Inflammatory macrophage treated with lipopolysaccharide for 4 hours (primary cell): ENCODE measurements around the gene TEAD1.
"Not testable (repeated sequence)": the region's sequence is repeated elsewhere in the genome, so short reads cannot be mapped to it uniquely, and the experiment has no call there.

Experiments
- DNase-seq: peaks from one replicate; pipeline ENCODE4 v3.0.0-alpha.2; 2020

The TEAD1 gene

DNA sequence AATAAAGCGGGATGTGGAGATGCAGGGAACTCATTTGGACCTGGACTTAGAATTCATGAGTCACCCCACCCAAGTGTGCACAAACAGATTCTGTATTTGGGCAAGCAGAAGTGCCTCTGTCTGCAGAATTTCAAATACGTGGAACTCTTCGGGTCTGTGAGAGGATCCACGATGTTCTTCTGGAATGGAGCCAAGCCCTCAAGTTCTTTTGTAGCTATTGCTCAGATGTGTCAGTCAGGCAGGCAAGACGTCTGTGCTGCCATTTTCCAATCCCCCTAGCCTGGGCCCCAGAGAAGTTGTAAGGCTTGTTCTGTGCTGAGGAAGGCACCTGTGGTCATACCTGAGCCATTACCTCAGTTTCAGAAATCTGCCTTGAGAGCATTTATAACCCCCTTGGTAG lies 202.1 kb downstream of the TEAD1 start:
- DNase-seq = no peak

DNA sequence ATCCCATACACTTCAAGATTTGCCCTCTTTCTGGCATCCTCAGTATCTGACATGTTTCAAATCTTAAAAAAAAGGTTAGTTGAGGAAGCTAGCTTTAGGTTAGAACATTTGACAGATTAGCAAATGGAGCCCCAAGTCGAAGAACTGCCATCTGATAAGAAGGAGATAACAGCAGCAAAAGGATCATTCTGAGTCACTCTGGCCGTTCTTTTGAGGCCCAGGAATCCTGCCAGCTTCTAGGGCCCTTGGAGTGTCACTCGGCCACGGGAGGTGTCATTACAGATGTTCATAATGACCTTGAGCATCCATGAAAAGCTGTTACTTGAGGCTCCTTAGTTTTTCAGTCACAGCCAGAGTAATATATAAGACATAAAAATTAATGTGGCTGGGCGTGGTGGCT lies 202.8 kb downstream of the TEAD1 start:
- no peak for DNase-seq

DNA sequence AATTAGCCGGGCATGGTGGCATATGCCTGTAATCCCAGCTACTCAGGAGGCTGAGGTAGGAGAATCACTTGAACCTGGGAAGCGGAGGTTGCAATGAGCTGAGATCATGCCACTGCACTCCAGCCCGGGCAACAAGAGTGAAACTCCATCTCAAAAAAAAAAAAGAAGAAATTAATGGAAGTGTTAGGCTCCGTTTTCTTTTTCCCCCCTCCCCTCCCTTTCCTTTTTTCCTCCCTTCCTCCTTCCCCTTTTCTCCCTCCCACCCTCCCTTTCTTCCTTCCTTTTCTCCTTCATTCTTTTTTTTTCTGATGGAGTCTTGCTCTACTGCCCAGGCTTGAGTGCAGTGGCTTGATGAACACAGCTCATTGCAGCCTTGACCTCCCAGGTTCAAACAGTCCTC lies 203.3 kb downstream of the TEAD1 start:
- not testable (repeated sequence) for DNase-seq

DNA sequence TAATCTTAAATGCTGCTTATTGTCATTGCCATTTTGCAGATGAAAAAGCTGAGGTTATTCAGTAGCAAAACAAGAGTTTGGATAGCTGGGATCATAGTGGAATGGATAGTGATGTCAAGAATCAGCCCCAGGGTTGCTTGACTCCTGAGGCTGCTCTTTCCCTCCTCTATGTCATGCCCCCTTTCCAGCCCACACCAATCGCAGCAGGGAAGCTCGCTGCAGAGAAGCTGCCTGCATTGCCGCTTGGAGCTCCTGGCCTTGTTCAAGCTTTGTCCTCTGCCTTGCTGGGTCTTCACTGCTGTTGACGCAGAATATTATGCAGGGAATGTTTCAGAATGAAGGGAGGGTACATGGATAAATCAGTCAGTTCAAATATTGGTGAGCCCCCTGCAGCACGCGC lies 206.1 kb downstream of the TEAD1 start:
- no peak for DNase-seq

DNA sequence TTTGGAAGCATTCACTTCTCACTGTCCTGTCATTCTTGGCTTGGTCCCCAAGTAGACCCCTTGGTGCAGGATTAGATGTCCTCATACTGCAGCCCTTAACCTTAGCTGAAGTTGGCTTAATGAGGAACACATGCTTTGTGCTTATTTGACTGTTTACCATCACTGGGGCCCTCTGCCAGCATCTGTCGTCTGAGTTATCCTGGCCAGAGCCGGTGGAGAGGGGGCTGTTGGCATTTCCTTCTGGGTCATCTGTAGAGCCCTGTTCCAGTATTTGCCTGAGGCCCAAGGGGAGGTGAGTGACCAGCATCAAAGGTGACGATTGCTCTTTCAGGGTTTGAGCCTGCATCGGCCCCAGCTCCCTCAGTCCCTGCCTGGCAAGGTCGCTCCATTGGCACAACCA lies 208.4 kb downstream of the TEAD1 start:
- no peak for DNase-seq

DNA sequence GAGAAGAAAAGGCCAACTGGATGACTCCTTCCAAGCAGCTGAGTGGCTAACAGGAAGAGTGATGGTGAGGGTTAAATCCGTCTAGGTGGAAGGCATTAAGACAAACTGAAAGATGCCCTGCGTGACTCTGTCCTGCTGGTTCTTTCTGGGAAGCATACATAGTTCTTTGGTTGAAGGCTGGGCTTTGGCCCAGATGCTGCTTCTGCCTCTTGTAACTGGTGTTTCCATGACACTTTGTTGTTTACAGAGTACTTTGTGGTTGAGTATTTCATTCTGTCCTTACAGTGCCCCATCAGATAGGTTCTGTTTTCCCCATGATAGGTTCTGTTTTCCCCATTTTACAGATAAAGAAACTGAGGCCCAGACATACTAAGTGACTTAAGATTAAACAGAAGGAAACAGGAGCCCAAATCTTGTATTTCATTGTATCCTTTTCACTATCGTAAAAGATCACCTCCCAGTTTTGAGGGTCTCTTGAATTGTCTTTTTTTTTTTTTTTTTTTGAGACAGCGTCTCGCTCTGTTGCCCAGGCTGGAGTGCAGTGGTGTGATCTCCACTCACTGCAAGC lies 210.6 kb downstream of the TEAD1 start:
- DNase-seq = no peak

DNA sequence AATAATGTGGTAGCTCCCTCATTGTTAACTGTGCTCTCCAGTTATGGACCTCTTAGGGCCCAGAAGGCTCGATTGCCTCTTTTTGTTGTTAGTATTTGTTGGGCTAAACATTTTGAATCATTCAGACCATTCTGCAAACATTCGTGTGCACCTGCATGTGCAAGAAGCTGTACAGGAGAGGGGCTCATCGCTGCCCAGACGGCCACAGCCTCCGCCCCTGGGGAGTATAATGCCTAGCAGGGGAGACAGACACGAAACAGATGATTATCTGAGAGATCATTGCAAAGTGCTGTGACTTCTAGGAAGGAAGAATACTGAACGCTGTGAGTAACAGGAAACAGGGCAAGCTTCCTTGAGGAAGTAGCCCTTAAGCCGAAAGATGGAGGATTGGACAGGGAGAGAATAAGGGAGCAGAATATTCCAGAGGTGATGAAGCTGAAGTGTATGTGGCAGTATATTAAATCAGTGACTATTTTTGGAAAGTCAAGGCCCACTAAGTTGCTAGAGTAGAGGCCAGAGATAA lies 211.6 kb downstream of the TEAD1 start:
- no peak for DNase-seq

DNA sequence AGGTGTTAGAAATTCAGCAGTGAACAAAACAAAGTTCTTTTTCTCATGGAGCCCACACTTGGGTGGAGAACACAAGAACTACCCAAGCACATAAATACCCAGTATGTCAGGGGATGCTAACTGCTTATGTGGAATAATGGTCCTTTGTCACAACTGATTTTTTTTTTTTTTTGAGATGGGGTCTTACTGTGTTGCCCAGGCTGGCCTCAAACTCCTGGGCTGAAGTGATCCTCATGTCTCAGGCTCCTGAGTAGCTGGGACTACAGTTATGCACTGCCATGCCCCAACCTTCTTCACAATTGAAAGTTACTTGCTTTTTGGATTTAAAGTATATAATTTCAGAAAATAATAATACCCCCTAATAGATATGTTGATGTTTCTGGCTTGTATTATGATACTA lies 212.3 kb downstream of the TEAD1 start:
- DNase-seq = no peak

DNA sequence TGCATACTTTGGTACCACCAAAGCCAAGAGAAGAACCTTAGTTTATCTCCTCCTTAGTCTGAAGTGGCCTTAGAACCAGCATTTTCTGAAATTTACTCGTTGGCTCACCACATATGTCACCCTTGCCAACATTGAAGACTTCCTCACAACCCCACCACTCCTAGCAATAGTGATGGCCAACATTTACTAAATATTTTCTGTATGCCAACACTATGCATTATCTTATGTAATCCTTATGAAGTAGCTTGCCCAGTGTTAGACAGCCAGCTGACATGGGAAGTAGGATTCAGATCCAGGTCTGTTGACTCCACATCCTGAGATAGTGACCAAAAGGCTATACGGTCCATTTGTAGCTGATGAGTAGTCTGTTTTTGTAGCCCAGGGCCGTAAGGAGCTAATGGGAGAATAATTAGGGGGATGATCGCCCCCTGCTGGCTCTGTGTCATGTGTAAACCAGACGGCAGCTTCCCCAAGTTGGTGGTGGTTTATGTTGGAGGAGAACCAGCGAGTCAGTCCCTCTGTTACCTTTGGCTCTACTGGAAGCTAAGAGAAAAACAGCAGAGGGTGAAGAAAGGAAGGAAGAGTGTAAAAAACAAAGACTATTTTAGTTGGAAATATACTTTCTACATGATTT lies 214.4 kb downstream of the TEAD1 start:
- peak; percentile 69 for DNase-seq

DNA sequence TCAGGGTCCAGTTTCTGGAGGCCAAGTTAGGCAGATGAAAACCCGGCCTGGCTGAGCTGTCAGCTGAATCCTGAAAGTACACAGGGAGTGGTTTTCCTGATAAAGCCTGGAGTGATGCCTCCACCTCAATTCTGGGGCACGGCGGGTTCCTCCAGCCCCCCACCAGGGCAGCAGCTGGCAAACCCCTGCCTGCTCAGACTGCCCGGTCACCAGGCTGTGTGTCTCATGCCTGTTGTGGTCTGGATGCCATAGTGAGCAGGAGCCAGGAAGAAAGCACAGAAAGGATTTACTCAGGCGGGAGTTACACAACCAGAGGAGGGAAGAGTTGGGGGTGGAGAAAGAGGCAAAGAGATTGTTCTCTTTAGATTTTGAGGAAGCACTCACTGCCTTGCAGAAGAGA lies 215.0 kb downstream of the TEAD1 start:
- DNase-seq = peak; percentile 89

DNA sequence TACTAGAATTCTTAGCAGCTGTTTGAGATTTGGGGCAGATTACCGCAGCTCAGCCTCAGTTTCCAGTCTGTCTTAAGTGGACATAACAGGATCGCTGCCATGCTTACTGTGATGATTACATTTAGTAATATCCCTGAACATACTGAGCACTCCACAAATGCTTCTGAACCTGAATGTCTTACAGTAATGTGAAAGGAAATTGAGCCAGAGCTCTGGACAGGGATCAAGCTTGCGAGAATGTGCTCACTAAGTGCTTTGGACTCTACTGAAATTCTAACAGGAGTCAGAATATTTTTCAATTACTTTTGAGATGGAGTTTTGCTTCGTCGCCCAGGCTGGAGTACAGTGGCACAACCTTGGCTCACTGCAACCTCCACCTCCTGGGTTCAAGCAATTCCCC lies 216.3 kb downstream of the TEAD1 start:
- DNase-seq = no peak

DNA sequence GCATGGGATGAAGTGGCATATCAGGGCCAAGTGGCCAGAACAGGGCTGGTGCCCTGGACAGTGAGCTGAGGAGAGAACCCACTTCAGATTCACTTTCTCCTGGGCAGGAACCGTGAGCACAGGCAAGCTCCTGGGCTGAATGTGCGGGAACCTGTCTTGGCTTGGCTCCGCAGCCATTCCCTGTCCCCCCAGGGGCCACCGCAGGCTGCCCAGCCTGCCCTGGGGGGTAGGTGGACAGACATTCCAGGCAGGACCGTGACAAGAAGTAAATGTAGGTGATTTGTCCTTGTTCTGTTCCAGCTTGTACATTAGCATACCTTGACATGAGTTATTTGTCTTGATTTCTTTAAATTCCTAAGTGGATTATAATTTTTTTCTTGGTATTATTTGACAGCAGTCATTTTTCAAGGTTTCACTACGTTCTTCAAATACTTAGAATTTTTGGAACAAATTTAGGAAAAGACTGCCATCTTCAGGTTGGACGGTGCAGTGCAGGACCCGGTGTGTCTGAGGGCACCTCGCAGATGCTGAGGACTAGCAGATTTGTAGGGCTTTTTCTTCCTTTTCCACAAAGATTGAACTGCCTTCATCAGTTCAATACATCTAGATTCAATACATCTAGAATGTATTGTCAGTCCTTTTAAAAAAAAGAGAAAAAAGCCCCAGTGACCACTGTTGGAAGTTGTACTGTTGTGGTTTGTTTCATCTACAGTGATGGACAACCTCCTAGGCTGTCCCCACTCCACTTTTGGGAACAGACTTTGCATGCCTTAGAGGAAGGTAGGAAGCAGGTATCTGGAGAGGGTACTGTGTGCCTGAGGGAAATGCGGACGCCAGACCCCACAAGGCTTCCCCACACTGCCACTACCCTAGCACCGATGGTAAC lies 219.8 kb downstream of the TEAD1 start:
- peak; percentile 63 for DNase-seq

DNA sequence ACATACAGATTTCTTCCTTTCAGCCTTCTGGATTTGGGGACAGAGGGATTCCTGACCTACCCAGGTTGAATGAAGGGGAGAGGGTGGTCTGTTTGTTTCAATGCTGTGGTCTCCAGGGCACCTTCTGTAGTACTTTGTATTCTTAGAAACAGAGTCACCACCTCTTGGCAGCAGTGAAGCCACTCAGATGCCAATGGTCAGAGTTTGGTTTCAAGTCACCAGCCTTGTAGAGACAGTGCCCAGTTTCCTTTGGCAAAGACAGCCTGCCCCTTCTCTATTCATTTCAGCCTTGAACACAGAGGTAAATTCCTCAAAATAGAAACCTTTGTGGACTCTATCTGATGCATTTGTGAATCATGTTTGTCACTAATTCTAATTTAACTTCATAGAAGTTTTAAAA lies 223.2 kb downstream of the TEAD1 start:
- no peak for DNase-seq

DNA sequence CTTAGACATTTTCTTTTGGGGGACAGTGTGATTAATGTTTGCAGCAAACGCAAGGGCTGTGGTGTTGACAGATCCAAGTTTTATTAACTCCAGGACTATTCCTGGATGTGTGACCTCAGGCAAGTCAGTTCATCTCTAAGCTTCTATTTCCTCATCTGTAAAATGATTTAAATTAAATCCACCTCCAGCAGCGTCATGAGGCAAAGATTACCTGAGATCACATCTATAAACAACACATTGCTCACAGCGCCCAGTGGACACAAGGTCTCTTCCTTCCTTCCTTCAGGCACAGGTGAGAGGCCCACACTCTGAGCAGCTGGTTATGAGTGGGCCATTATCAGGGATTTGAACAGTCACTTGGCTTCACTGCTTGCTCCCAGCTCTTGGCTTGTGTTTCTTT lies 223.6 kb downstream of the TEAD1 start:
- DNase-seq = no peak

DNA sequence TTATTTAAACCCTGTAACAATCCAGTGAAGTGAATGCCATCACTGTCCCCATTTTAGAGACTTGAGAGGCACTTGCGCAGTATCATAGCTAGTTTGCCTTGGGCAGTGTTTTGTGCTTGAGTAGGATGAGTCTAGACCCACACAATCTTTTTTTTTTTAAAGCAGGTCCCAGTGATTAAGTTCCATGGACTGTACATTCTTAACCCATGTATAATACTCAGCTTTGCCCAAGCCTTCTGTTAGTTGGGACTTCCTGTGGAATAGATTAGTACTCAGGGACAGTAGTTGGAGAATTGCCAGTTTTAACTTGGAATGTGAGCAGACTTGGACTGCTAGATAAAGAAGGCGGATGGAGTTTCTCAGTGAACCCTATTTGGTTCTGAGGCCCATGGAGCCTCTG lies 226.3 kb downstream of the TEAD1 start:
- DNase-seq = no peak

DNA sequence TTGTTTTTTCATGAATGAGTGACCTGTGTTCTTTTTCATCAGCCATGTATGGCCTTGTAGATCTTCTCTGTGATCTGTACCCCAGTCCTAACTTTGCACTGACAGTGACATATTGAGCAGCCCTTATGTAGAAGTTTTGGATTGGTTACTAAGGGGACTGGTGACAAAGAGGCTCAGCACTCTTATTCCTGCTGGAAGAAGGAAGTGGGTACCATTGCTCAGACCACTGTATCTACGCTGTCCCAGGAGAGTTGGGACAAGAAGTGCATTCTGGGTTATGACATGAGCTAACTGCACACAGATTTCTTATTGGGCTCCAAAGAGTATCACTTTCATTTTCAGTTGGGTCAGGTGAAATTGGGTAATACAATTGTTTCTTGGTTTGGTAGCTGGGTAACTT lies 227.1 kb downstream of the TEAD1 start:
- DNase-seq = peak; percentile 40

DNA sequence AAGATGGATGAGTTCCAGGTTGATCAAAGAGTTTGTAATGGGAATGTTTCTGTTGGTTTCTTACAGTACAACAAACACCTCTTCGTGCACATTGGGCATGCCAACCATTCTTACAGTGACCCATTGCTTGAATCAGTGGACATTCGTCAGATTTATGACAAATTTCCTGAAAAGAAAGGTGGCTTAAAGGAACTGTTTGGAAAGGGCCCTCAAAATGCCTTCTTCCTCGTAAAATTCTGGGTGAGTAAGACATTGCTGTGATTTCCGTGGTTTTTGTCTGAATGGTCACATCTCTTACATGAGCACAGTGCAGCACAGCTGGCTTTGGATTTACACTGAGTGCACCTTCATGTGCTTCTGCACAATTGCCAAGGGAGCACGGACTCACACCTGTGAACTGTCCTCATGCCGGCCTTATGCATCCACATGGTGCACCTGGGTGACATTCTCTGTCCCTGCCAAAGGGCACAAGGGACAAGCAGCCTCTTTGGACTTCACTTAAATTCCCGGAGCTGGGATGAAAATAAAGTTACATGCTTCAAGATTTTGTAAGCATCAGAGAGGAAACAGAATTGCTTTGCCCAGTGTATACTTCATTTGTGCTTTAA lies 227.8 kb downstream of the TEAD1 start:
- no peak for DNase-seq

DNA sequence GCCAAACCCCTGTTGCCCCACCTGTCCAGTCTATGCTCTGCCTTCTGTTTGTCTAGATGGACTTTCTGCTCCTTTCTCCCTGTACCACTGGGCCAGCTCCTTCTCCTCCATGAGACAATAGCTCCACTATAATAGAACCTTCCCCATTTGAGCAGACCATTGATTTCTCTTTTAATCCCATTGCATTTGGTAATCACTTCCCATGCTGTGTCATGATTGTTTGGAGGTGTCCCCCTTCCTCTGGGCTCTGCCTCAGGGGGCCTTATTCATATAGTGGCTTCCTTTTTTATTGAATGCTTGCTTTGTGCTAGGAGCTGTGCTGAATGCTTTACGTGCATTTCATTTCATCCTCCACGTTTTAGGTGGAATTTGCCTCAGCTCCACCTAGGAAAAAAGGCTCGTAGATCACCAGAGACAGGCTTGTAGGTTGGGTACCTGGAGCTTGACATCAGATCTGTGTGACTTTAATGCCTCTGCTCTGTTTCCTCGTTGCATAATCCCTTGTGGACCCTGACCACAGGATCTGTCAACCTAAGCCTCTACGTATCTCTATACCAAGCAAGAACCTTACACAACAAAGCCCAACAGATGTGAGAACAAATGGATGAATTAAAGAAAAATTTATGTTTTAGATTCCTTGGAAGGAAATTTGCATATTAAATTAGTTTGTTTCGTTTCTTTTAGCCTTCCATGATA lies 228.7 kb downstream of the TEAD1 start:
- no peak for DNase-seq

DNA sequence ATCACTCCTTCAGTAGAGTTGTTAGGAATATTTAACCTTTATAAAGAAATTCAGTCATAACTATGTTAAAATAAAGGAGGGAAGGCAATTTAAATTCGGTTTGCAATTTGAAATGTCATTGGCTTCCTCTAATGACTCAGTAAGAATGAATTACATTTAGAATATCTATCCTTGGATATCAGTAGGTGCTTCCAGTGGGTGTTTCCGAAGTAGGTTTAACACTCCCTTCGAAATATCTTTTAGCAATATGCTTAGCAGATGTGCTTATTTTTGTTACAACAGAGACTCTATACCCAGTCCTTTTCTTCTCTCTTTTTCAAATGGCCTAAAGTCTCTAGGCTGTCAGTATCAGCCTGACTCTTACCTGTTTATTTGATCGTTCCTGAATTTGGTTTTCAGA lies 231.2 kb downstream of the TEAD1 start:
- DNase-seq = no peak

DNA sequence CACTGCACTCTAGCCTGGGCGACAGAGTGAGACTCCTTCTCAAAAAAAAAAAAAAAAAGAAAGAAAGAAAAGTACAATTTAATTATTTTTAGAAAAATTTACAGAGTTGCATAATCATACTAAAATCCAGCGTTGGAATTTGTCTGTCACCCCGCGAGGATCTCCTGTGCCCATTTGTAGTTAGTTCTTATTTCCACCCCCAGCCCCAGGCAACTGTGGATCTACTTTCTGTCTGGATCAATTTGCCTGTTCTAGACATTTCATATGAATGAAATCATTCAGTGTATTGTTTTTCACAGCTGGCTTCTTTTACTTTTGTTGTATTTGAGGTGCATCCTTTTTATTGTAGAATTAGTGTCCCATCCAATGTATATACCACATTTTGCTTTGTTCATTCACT lies 232.3 kb downstream of the TEAD1 start:
- DNase-seq = no peak

DNA sequence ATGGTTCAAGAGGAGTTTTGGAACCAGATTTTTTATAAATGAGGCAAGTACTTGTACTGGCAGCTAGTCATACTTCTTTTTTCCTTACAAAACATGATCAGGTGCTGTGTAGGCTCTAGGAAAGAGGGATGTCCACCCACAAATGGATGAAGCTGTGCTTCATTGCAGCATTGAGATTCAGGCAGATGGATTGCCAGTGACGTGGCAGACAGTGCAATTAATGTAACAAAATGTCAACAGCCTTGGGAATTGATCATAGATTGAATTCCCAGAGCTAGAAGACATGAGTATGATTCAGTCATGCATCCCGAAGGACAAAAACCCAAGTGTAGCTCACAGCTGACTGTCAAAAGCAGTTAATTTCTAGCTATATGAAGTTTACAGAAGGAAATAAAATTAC lies 235.7 kb downstream of the TEAD1 start:
- no peak for DNase-seq

DNA sequence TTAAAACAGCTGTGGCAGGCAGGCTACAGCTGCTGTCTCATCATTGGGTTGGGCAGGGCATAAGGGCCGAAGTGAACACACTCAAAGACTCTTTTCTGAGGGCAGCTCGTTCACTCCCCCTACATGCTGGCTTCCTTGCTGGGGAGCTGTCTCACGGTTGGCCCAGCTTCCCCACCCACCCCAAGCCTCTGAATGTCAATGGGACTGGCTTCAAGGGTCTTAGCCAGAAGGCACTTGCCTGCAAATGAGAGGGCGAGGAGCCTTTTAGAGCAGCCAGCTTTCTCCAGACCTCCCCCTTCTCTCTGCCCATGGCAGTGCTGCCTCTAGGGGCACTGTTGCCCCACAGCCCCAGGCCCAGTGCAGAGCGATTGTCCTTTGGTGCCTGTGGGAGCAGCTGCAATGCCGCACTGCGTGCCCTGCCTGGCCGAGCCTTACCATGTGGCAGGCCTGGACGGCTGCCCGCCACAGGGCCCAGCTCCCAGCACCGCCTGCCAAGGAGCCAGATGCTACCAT lies 240.2 kb downstream of the TEAD1 start:
- no peak for DNase-seq

DNA sequence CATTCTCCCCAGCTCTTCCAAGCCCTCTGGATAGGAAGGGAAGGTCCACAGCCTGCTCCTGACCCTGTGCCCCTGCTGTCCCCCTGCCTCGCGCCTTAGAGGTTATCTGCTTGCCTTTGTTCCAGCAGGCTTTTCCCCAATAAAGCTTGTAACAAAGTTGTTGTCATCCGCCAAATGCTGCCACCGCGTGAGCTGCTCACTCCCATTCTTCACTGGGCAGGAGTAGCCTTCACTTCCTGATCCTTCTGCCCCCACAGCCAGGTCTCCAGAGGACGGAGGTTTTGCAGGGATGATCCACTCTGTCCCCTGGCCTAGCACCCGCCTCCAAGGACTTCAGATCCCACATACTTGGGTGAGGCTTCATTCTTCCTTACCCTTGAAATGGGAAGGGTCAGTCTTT lies 240.9 kb downstream of the TEAD1 start:
- no peak for DNase-seq
